Brain microvascular endothelial cell (primary cell): Measurements from ENCODE around the gene CCDC120.
A peak's percentile ranks its signal among the peaks of the same experiment; 100 is the strongest.

ENCODE experiments used
- DNase-seq: peaks from one replicate; pipeline ENCODE4 v3.0.0-alpha.2; 2020
- H3K27ac ChIP-seq: fragments of 250-450 bp; sonication (Bioruptor Pico); 2 replicates; pipeline ENCODE4 v1.5.1; 2020; ENCODE audit warnings: mild to moderate bottlenecking, moderate library complexity
- H3K27me3 ChIP-seq: fragments of 250-450 bp; sonication (Bioruptor Pico); replicated peaks from 2 replicates; pipeline ENCODE4 v1.5.1; 2020; ENCODE audit warnings: mild to moderate bottlenecking
- H3K36me3 ChIP-seq: fragments of 250-450 bp; sonication (Bioruptor Pico); replicated peaks from 2 replicates; pipeline ENCODE4 v1.5.1; 2020; ENCODE audit warnings: mild to moderate bottlenecking
- H3K4me3 ChIP-seq: 2 replicates; pipeline ENCODE4 v1.5.1; 2011; ENCODE audit warnings: low read depth, mild to moderate bottlenecking, control low read depth, low read length, moderate library complexity
- in situ Hi-C: cut with HindIII; loops from 2 replicates; pipeline ENCODE4 v1.10.0; 2017; ENCODE audit warnings: low sequenced_read_pairs, low pct_ligation_motif_present
- TF ChIP-seq, protein P1 (sequence below): IDR thresholded peaks from 2 replicates; pipeline ENCODE4 v1.5.1; 2011; ENCODE audit warnings: low read depth, mild to moderate bottlenecking, moderate library complexity, low read length, control low read depth, inconsistent platforms; ENCODE audit errors: missing control alignments

The CCDC120 gene

DNA sequence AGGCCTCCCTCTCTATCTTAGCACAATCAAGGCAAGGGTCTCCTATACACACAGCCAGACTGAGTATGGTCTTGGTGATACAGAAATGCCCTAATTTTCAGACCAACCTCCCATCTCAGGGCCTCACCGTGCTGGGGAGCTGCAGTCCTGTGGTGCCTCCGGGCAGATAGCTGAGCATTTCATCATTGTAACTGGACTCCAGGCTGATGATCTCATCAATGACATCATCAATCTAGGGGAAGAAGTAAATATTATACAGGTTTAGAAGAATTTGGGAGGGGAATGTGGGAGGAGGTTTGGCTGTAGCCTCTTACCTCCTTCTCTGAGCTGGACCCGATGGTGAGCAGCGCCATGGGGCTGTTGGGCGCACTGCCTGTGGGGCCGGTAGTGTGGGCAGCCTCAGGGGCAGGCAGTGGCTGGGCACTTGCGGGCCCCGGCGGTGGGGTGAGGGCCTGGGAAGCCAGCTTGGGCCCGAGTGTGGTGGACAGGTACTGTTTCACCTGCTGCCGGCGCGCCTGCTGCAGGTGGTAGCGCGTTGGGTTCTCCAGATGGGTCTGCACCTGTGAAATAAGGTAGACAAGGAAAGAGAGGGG is 20.8 kb upstream of the CCDC120 start:
- Histone ChIP-seq H3K4me3 (no peak overlapping the region), H3K27me3 (no peaks in the 10 kb centered on the region), H3K36me3 (peaks cover 43% of the 10 kb centered on the region), H3K27ac (no peak overlapping the region)
- TF ChIP-seq, protein P1, sequence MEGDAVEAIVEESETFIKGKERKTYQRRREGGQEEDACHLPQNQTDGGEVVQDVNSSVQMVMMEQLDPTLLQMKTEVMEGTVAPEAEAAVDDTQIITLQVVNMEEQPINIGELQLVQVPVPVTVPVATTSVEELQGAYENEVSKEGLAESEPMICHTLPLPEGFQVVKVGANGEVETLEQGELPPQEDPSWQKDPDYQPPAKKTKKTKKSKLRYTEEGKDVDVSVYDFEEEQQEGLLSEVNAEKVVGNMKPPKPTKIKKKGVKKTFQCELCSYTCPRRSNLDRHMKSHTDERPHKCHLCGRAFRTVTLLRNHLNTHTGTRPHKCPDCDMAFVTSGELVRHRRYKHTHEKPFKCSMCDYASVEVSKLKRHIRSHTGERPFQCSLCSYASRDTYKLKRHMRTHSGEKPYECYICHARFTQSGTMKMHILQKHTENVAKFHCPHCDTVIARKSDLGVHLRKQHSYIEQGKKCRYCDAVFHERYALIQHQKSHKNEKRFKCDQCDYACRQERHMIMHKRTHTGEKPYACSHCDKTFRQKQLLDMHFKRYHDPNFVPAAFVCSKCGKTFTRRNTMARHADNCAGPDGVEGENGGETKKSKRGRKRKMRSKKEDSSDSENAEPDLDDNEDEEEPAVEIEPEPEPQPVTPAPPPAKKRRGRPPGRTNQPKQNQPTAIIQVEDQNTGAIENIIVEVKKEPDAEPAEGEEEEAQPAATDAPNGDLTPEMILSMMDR = no peak
- DNase-seq = no peak
- in situ Hi-C loops = no loop called here

- Histone ChIP-seq H3K27me3 (no peaks in the 10 kb centered on the region), H3K36me3 (peaks cover 30% of the 10 kb centered on the region), H3K4me3 (peak overlapping the region; percentile 42), H3K27ac (peak overlapping the region; percentile 95)
- peak; percentile 81 for DNase-seq
- TF ChIP-seq, protein P1 = no peak
- in situ Hi-C loops = no loop called here
Measured at GRCh38 chrX:49039598-49040375, 19.0 kb upstream of the CCDC120 start.

DNA sequence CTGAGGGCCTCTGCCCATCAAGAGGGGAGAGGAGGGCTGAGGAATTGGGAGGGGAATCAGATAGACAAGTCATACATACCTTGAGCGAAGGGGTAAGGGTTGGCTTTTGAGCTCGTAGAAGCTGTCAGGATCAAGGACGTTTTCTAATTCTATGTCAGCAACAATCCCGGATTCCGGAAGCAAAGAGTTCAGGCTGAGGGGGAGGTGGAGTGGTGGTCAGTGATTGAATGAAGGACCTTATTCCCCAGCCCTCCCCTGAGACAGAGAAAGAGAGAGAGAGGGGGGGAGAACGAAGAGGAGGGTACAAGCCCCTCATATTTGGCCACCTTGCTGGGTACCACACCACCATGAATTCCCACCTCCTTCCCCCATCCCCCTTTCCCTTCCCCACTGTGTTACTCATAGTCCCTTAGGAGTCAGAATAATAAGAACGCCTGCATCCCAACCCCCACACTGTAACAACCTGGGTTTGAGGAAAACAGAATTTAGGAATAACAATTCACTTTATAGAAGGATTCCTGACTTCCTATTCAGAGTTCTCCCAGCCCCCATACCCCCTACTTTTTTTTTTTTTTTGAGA is 18.3 kb upstream of the CCDC120 start:
- Histone ChIP-seq H3K27me3 (no peaks in the 10 kb centered on the region), H3K27ac (peak overlapping the region; percentile 95), H3K4me3 (peak overlapping the region; percentile 42), H3K36me3 (peaks cover 29% of the 10 kb centered on the region)
- in situ Hi-C loops = no loop called here
- TF ChIP-seq, protein P1 = no peak
- peak; percentile 17 for DNase-seq

DNA sequence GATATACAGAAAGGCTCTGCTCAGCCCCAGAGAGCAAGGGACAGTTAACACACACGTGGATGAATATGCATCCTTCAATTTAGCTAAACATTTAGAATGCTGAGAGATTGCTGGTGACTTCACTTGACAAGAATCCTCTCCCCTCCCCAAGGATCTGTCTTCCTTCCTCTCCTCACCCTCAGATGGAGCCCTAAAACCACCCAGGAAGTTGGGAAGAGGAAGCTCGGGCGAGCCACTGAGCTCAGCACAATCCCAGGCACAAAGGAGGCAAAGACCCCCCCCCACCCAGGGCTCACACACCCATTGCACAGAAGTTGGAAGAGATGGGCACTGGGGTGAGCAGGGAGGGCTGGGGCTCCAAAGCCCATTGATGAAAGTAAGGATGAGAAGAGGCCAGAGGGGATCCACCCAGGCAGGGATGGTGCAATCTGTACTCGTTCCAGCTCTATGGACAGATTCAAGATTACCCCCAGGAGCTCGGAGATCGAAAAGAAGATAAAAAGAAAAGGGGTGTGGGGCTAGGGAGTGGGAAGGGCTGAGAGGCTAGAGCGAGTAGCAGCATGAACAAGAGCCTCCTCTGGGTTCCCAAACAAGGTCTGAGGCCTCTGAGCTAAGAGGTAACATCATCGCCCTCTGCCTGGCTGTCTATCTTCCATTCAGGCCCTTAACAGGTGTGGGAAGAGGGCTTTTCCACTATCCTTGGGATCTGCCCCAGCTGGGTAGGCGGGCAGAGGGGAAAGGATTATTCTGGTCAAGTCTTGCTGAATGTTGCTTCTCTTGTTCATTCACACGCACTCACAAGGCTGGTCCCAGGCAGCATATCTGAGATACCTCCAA is 16.8 kb upstream of the CCDC120 start:
- H3K36me3 ChIP-seq = peaks cover 22% of the 10 kb centered on the region
- in situ Hi-C loops = no loop called here
- peak; percentile 39 for DNase-seq
- H3K4me3 ChIP-seq = peak overlapping the region; percentile 70
- H3K27me3 ChIP-seq = no peaks in the 10 kb centered on the region
- H3K27ac ChIP-seq = peak overlapping the region; percentile 95
- TF ChIP-seq, protein P1 = no peak

GRCh38 chrX:49042581-49043219 is 16.1 kb upstream of the CCDC120 start:
- no peak for DNase-seq
- Histone ChIP-seq H3K27me3 (no peaks in the 10 kb centered on the region), H3K36me3 (peaks cover 17% of the 10 kb centered on the region), H3K4me3 (peak overlapping the region; percentile 70), H3K27ac (peak overlapping the region; percentile 95)
- in situ Hi-C loops = no loop called here
- TF ChIP-seq, protein P1 = no peak
